Right hindlimb (tissue), 1 donor: ENCODE data around the gene KPNB1.

Source experiments
- DNase-seq: peaks from one replicate; pipeline ENCODE4 v3.0.0-alpha.2; 2018

Gene KPNB1

DNA sequence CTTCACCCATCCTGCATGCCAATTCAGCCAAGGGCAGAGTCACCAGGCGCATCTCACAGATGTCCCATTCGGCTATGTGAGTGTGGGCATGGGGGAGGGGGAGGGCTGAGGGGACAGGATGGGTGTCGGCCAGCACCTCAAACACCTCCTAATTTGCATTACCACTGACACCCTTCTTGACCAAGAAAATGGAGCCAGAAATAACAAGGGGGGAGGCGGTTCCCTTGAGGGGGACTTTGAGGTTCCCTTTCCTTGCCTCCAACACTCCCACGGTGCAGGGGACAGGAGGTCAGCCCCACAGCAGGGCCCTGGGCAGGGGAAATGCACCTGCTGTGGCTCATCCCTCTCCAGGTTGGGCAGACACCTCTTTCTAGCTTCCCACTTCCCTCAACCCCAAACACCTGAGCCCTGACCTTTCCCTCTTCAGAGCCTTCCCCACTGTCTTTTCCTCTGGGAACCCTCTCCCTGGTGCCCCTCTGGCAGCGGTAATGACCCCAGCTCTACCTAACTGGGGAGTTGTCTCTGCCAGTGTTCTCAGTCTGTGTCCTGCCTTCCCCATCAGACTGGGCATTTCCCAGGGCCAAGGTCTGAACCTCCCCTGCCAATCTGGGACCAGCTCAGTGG, 65.2 kb downstream of the KPNB1 start:
- DNase-seq, result no peak

- no peak for DNase-seq
Observed at GRCh38 chr17:47715669-47716325, 66.1 kb downstream of the KPNB1 start.

DNA sequence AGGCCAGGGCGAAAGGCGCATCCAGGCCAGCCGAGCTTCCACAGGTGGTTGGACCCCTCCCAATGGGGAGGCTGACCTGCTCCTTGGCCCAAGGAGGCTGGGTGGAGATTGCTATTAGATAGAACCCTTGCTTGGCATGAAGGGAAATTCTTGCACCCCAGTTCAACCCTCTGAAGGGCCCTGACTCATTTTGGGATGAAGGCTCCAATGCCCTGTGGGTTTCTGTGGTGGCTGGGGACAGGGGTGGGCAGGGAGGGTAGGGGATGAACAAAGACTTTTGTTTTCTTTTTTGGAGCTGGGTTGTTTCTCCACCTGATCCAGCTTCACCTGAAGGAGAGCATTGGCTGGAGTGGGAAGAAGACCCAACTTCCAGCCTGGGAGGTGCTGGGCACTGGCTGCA, 66.7 kb downstream of the KPNB1 start:
- no peak for DNase-seq

- DNase-seq, result no peak
Observed at GRCh38 chr17:47717261-47717697, 67.6 kb downstream of the KPNB1 start.

DNA sequence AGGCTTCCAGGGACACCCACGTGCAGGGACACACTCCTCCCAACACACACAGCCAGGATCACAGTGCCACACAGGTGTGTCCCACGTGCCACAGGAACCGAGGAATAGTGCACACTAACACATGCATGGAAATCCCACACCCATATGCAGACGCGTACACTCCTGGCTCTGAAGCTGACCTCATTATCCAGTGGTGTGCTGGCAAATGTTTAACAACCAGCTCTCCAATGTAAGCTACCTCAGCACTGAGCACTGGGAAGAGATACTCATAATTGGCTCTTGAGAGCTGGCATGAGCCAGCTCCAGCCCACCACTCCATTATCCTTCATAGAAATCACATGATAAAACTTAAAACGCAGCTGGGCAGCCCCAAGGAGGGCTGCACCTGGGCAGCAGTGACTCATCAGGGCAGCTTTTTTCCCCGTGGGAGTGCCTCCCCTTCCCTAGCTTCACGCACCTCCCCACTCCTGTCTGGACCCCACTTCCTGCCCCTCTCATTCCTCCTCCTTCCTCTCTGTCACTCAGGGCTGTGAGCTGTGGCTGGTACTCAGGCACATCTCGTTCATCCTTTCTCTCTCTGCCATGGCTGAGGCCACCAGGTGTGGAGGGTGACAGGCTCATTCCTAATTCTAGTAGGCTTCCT, 68.4 kb downstream of the KPNB1 start:
- no peak for DNase-seq

- no peak for DNase-seq
Observed at GRCh38 chr17:47718634-47719405, 69.1 kb downstream of the KPNB1 start.

- no peak for DNase-seq
Observed at GRCh38 chr17:47719411-47720152, 69.9 kb downstream of the KPNB1 start.

DNA sequence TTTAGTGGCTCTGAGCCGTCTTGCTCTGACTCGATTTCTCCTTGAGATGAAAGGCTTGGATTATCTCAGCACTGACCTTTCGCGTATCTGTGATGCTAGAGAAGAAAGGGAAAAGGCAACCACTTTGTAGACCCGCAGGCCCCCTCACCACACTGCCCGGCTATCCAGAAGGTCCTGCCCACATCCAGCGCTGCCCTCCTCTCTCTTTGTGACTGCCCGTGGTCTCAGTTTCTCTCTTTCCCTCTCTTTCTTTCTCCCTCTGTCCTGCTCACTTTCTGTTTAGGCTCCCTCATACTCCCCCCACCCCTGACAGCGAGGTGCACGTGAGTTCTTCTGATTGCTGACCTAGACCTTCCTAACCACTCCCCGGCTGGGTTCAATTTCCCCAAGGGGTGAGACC, 70.5 kb downstream of the KPNB1 start:
- DNase-seq, result no peak

DNA sequence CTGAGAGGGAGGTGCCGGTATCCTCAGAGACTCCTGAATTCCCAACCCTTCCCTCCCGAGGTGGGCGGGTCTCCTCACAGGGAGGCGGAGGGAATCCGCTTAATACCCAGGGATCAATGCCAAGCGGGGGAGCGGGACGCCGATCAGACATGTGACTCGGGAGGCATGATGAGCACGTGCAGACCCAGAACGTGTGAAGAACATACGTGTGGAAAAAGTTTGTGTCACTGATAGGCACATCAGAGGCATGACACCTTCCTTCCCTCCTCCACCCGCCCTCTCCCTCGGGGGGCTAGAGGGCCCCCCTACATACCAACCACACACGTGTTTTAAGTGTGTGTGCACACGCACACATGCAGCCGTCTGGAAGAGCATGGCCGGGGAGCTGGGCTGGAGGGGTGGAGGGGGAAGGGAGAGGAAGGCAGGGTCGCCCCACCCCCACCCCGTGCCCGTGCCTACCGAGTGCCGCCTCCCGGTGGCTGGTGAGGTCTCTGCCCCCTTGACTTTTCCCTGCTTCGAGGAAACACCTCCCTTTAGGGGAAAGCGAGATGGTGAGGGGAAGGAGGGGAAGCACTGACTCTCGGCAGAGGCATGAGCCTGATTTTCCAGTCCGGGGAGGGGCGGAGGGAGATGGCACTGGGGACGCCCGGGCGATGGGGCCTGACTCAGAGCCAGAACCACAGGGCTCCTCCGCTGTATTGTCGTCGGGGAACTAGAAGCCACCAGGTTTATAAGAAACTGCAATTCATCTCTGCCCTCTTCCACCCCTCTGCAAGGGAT, 71.2 kb downstream of the KPNB1 start:
- DNase-seq, result peak; percentile 53

GRCh38 chr17:47721725-47722124, 72.0 kb downstream of the KPNB1 start:
- no peak for DNase-seq

DNA sequence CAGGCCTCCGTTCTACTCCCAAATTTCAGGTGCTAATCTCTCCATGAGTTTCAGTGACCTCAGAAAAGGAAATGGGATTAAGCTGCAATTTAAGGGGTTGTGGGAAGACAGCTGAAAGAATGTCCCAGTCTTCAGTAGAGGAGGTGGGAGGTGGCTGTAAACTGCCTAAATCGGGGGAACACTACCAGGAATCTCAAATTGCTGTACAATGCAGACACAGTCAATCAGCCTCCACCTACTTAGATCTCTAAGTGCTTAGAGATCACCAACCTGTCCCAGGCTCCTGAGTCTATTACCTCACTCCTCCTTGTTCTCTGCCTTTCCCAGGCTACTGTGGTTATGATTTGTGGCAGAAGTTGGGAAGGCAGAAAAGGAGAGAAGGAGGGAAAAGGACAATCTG, 75.0 kb downstream of the KPNB1 start:
- no peak for DNase-seq

DNA sequence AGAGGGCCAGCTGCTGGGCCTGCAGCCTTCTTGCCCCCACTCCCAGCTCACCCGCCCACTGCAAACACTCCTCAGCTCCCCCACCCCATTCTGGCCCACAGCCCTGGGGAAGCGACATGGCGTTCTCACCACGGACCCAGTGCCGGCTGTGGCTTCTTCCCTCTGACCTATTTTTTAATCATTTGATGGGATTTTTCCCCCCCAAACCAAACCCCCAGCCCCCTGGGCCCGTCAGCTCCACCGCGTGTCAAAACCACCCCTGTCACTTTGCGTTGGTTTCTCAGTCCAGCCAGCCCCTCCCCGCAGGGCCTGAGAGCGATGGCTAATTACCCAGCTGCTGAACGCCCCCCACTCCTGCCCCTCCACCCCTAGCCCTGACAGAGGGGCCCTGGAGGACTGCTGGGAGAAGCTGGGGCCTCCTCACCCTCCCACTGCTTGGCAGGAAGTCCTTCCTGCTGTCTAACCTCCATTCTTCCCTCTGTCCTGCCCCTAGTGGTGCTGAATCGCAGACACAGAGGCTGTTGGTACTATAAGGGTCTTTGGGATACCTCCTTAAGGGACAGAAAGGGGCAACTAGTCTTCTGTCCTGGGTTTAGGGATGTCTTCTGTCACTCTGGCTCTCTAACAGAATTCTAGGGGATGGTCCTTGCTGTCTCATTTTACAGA, 75.9 kb downstream of the KPNB1 start:
- peak; percentile 6 for DNase-seq

- no peak for DNase-seq
Observed at GRCh38 chr17:47726796-47727703, 77.3 kb downstream of the KPNB1 start.

DNA sequence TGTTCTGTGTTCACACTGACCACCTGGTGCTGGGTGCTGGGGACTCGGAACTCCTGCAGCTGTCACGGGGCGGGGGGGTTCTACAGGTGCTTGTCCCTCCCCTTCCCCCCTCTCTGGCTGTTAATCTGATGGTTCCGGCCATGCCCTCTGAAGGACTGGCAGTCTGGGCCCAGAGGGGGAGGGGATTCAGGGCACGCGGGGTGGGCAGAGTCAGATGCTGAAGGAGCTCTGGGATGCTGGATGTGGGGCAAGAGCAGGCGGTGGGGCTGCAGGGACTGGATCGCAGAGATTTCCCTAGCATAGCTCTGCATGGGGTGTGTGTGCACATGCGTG, 78.0 kb downstream of the KPNB1 start:
- no peak for DNase-seq

GRCh38 chr17:47728214-47728877, 78.6 kb downstream of the KPNB1 start:
- no peak for DNase-seq

DNA sequence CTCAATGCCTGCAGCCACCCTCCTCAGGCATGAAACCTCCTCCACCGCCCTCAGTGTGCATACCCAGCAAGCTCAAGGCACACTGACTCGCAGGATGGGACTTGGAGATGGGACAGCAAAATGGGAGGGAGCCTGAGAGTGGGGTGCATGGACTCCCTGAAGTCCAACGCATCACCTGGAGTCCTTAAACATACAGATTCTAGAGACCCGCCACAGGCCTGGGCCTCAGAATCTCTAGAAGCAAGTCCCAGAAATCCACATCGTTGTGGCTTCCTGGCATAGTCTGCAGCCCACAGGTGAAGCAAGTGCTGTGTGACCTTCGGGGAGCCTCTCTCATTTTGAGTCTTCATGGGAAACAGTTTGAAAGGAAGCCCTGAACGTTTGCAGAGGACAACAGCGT, 79.8 kb downstream of the KPNB1 start:
- no peak for DNase-seq

- DNase-seq, result no peak
Observed at GRCh38 chr17:47730681-47731080, 81.0 kb downstream of the KPNB1 start.

DNA sequence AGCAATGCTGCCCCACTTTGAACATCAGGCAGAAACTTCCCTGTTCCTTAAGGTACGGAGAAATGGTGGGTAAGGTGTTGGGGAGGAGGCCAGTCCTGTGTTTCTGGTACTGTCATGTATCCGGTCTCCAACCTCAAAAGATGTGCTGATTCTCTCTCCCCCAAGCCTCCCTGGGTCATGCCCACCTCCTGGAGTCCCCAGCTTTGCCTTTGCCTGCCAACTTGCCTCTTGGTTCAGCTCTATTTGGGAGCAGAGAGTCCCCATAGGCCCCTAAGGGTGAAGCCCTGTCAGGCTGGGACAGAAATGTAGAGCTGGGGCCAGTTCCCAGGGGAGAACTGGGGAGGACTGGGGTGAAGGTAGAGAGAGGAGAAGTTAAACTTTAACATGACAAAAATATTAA, 81.7 kb downstream of the KPNB1 start:
- DNase-seq, result no peak

- DNase-seq, result no peak
Observed at GRCh38 chr17:47732399-47733046, 82.8 kb downstream of the KPNB1 start.
